Body of pancreas (tissue), 4 donors: ENCODE measurements around the gene TCF12.

Experiments used
- POLR2A ChIP-seq, 3 donors: fragments of 450-650 bp; IDR thresholded peaks; one replicate each; pipeline ENCODE4 v1.6.1; 2016; ENCODE audit warnings: antibody characterized with exemption in 3 of 3, mild to moderate bottlenecking in 2 of 3
- TF ChIP-seq, protein P1 (sequence below), 7 experiments: fragments of 450-650 bp in 4 of 7; fragments of 200-600 bp in 3 of 7; sonication (generic) in 3 of 7; IDR thresholded peaks; one replicate each; pipeline ENCODE4 v1.5.1; 2016 to 2019; ENCODE audit warnings: antibody characterized with exemption in 7 of 7

DNA sequence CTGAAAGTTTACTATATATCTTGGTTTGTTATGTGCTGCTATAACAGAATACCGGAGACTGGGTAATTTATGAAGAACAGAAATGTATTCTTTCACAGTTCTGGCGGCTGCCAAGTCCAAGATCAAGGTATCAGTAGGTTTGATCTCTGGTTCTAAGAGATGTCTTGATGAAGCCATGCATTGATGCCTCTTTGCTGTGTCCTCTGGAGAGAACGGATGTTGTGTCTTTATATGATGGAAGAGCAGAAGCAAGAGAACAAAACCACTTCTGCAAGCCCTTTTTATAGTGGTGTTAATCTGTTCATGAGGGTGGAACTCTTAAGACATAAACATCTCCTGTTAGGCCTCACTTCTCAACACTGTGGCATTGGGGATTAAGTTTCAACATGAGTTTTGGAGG, 62.7 kb downstream of the TCF12 start:
- TF ChIP-seq, protein P1, sequence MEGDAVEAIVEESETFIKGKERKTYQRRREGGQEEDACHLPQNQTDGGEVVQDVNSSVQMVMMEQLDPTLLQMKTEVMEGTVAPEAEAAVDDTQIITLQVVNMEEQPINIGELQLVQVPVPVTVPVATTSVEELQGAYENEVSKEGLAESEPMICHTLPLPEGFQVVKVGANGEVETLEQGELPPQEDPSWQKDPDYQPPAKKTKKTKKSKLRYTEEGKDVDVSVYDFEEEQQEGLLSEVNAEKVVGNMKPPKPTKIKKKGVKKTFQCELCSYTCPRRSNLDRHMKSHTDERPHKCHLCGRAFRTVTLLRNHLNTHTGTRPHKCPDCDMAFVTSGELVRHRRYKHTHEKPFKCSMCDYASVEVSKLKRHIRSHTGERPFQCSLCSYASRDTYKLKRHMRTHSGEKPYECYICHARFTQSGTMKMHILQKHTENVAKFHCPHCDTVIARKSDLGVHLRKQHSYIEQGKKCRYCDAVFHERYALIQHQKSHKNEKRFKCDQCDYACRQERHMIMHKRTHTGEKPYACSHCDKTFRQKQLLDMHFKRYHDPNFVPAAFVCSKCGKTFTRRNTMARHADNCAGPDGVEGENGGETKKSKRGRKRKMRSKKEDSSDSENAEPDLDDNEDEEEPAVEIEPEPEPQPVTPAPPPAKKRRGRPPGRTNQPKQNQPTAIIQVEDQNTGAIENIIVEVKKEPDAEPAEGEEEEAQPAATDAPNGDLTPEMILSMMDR (IDR thresholded peaks at IDR 0.05) = no peak
- no peak for TF ChIP-seq POLR2A (IDR thresholded peaks at IDR 0.05)
